ENCODE data around the gene LRPAP1.
"Not testable (repeated sequence)": the region's sequence is repeated elsewhere in the genome, so short reads cannot be mapped to it uniquely, and the experiment has no call there.

The LRPAP1 gene

GRCh38 chr4:3573131-3573530 lies 40.9 kb upstream of the LRPAP1 start:
- no peak for DNase-seq (ENCODE audit: low read depth, low spot score)
- no peak for TF ChIP-seq CTCF (IDR thresholded peaks at IDR 0.05; ENCODE audit: insufficient read depth, low read length, missing control alignments)
- ChIA-PET CTCF (no interaction called here), POLR2A (no interaction called here)
- H3K4me3 ChIP-seq (ENCODE audit: low read depth, low read length) = no peak overlapping the region

- ChIA-PET POLR2A (no interaction called here), CTCF (no interaction called here)
Observed at GRCh38 chr4:3572363-3572762, 40.1 kb upstream of the LRPAP1 start.

GRCh38 chr4:3571921-3572320 lies 39.7 kb upstream of the LRPAP1 start:
- POLR2A ChIA-PET = no interaction called here
- no peak for DNase-seq (ENCODE audit: low read depth, low spot score)
- TF ChIP-seq CTCF (IDR thresholded peaks at IDR 0.05; ENCODE audit: insufficient read depth, low read length, missing control alignments) = no peak
- CTCF ChIA-PET = no interaction called here
- H3K4me3 ChIP-seq (ENCODE audit: low read depth, low read length) = no peak overlapping the region

More at GRCh38 chr4:3572363-3572762, 40.1 kb upstream of the LRPAP1 start:
- no peak for TF ChIP-seq CTCF (IDR thresholded peaks at IDR 0.05; ENCODE audit: insufficient read depth, low read length, missing control alignments)
- H3K4me3 ChIP-seq (ENCODE audit: low read depth, low read length) = no peak overlapping the region
- no peak for DNase-seq (ENCODE audit: low read depth, low spot score)

GRCh38 chr4:3570923-3571322 lies 38.7 kb upstream of the LRPAP1 start:
- CTCF ChIA-PET; DNase-seq (ENCODE audit: low read depth, low spot score); H3K4me3 ChIP-seq (ENCODE audit: low read depth, low read length); POLR2A ChIA-PET: not testable (repeated sequence)

- CTCF ChIA-PET; DNase-seq (ENCODE audit: low read depth, low spot score); POLR2A ChIA-PET; H3K4me3 ChIP-seq (ENCODE audit: low read depth, low read length): not testable (repeated sequence)
Observed at GRCh38 chr4:3569611-3570010, 37.4 kb upstream of the LRPAP1 start.

- DNase-seq (ENCODE audit: low read depth, low spot score); H3K4me3 ChIP-seq (ENCODE audit: low read depth, low read length); POLR2A ChIA-PET; CTCF ChIA-PET: not testable (repeated sequence)
Observed at GRCh38 chr4:3566701-3567100, 34.5 kb upstream of the LRPAP1 start.

GRCh38 chr4:3566301-3566700 lies 34.1 kb upstream of the LRPAP1 start:
- CTCF ChIA-PET; H3K4me3 ChIP-seq (ENCODE audit: low read depth, low read length); POLR2A ChIA-PET; DNase-seq (ENCODE audit: low read depth, low spot score): not testable (repeated sequence)

- POLR2A ChIA-PET; CTCF ChIA-PET; H3K4me3 ChIP-seq (ENCODE audit: low read depth, low read length); DNase-seq (ENCODE audit: low read depth, low spot score): not testable (repeated sequence)
Observed at GRCh38 chr4:3564948-3565347, 32.7 kb upstream of the LRPAP1 start.

- DNase-seq (ENCODE audit: low read depth, low spot score) = no peak
- POLR2A ChIA-PET = no interaction called here
- CTCF ChIA-PET = no interaction called here
- no peak overlapping the region for H3K4me3 ChIP-seq (ENCODE audit: low read depth, low read length)
- TF ChIP-seq CTCF (IDR thresholded peaks at IDR 0.05; ENCODE audit: insufficient read depth, low read length, missing control alignments) = no peak
Observed at GRCh38 chr4:3563403-3563802, 31.2 kb upstream of the LRPAP1 start.

GRCh38 chr4:3562127-3562526 lies 29.9 kb upstream of the LRPAP1 start:
- H3K4me3 ChIP-seq (ENCODE audit: low read depth, low read length); CTCF ChIA-PET; DNase-seq (ENCODE audit: low read depth, low spot score); POLR2A ChIA-PET: not testable (repeated sequence)

GRCh38 chr4:3560465-3560864 lies 28.2 kb upstream of the LRPAP1 start:
- POLR2A ChIA-PET, CTCF ChIA-PET: not testable (repeated sequence)

GRCh38 chr4:3559381-3560290 lies 27.4 kb upstream of the LRPAP1 start:
- DNase-seq (ENCODE audit: low read depth, low spot score); POLR2A ChIA-PET; CTCF ChIA-PET; H3K4me3 ChIP-seq (ENCODE audit: low read depth, low read length): not testable (repeated sequence)

More at GRCh38 chr4:3560465-3560864, 28.2 kb upstream of the LRPAP1 start:
- not testable (repeated sequence) for H3K4me3 ChIP-seq (ENCODE audit: low read depth, low read length); DNase-seq (ENCODE audit: low read depth, low spot score)

- DNase-seq (ENCODE audit: low read depth, low spot score); H3K4me3 ChIP-seq (ENCODE audit: low read depth, low read length); POLR2A ChIA-PET; CTCF ChIA-PET: not testable (repeated sequence)
Observed at GRCh38 chr4:3558514-3558836, 26.3 kb upstream of the LRPAP1 start.
